ENCODE data around the gene BLM. TPM values are rescaled to one million over a fixed set of nuclear protein-coding genes. Genes with fewer than 3 reads are reported as not detected.

Gene BLM
- polyA plus RNA-seq, 1 donor (not counting 4 experiments of a cell fraction or from before 2014, with no cell fraction given) = 4.4 TPM

DNA sequence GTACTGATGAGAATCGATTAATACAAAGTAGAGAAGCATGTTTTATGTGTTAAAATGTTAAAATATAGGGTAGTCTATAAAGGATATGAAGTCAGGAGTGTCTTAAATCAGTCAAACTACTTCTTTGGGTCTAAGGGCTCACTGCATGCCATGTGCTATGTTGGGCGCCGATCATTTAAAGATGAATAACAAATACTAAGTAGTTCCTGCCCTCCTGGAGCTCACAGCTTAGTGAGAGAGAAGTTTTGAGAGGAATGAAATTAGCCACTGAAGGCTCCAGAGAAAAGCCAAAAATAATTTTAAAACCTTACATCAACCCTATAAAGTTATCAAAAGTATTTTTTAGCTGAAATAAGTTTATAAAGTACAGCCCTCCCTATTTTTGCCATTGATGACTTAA, 44.5 kb downstream of the BLM start:
- dilution Hi-C loops (cut with MboI; ENCODE audit: extremely low pct_ligation_motif_present, low sequenced_read_pairs) = no loop called here
- H2AFZ ChIP-seq (ENCODE audit: control insufficient read depth, low read length) = no peak overlapping the region
- FAIRE-seq = no peak

GRCh38 chr15:90762109-90762508, 45.0 kb downstream of the BLM start:
- dilution Hi-C loops (cut with MboI; ENCODE audit: extremely low pct_ligation_motif_present, low sequenced_read_pairs) = no loop called here

More for the DNA sequence above, 44.5 kb downstream of the BLM start:
- Histone ChIP-seq H3K27ac (ENCODE audit: control insufficient read depth, insufficient read depth, low read length) (no peak overlapping the region), H3K4me3 (ENCODE audit: control insufficient read depth in 2 of 3, extremely low read depth in 1 of 3, insufficient read depth in 2 of 3, low read depth in 1 of 3, low read length in 3 of 3) (no peak overlapping the region), H3K9ac (ENCODE audit: control insufficient read depth, extremely low read depth, insufficient read depth, low read length) (no peak overlapping the region), H3K4me1 (ENCODE audit: control insufficient read depth, extremely low read depth, insufficient read depth, low read length) (no peaks in the 10 kb centered on the region), H3K79me2 (ENCODE audit: control insufficient read depth, insufficient read depth, low read length) (no peaks in the 10 kb centered on the region), H4K20me1 (ENCODE audit: control insufficient read depth, extremely low read depth, insufficient read depth, low read length) (no peaks in the 10 kb centered on the region), H3K4me2 (ENCODE audit: control insufficient read depth, extremely low read depth, insufficient read depth, low read depth, low read length) (no peak overlapping the region), H3K27me3 (ENCODE audit: control insufficient read depth, extremely low read depth, insufficient read depth, low read length) (no peaks in the 10 kb centered on the region), H3K9me3 (ENCODE audit: control insufficient read depth, low read depth, low read length) (no peaks in the 10 kb centered on the region), H3K9me1 (ENCODE audit: control insufficient read depth, extremely low read depth, insufficient read depth, low read length) (no peaks in the 10 kb centered on the region), H3K36me3 (ENCODE audit: control insufficient read depth in 2 of 2, extremely low read depth in 1 of 2, insufficient read depth in 2 of 2, low read length in 2 of 2) (peaks cover 0 to 10% of the 10 kb centered on the region in 2 experiments)
- no peak for TF ChIP-seq CTCF (optimal IDR thresholded peaks at IDR 0.05 in 1 of 3, IDR thresholded peaks at IDR 0.05 in 1 of 3, conservative IDR thresholded peaks at IDR 0.05 in 1 of 3; ENCODE audit: extremely low read depth in 1 of 3, insufficient read depth in 2 of 3, low read length in 3 of 3)
- no peak for TF ChIP-seq EZH2 (IDR thresholded peaks at IDR 0.05; ENCODE audit: low read length)
- no peak for DNase-seq (ENCODE audit: low read depth, low spot score)

More at GRCh38 chr15:90762109-90762508, 45.0 kb downstream of the BLM start:
- H2AFZ ChIP-seq (ENCODE audit: control insufficient read depth, low read length) = no peak overlapping the region
- H3K27ac ChIP-seq (ENCODE audit: control insufficient read depth, insufficient read depth, low read length) = no peak overlapping the region
- no peak overlapping the region for H3K4me2 ChIP-seq (ENCODE audit: control insufficient read depth, extremely low read depth, insufficient read depth, low read depth, low read length)
- no peaks in the 10 kb centered on the region for H3K9me1 ChIP-seq (ENCODE audit: control insufficient read depth, extremely low read depth, insufficient read depth, low read length)
- DNase-seq (ENCODE audit: low read depth, low spot score) (no peak), FAIRE-seq (no peak)
- peaks cover 0 to 10% of the 10 kb centered on the region in 2 experiments for H3K36me3 ChIP-seq (ENCODE audit: control insufficient read depth in 2 of 2, extremely low read depth in 1 of 2, insufficient read depth in 2 of 2, low read length in 2 of 2)
- no peaks in the 10 kb centered on the region for H3K27me3 ChIP-seq (ENCODE audit: control insufficient read depth, extremely low read depth, insufficient read depth, low read length)
- H3K9ac ChIP-seq (ENCODE audit: control insufficient read depth, extremely low read depth, insufficient read depth, low read length) = no peak overlapping the region
- TF ChIP-seq CTCF (optimal IDR thresholded peaks at IDR 0.05 in 1 of 3, IDR thresholded peaks at IDR 0.05 in 1 of 3, conservative IDR thresholded peaks at IDR 0.05 in 1 of 3; ENCODE audit: extremely low read depth in 1 of 3, insufficient read depth in 2 of 3, low read length in 3 of 3) (no peak), EZH2 (IDR thresholded peaks at IDR 0.05; ENCODE audit: low read length) (no peak)
- no peaks in the 10 kb centered on the region for H3K4me1 ChIP-seq (ENCODE audit: control insufficient read depth, extremely low read depth, insufficient read depth, low read length)
- no peaks in the 10 kb centered on the region for H3K79me2 ChIP-seq (ENCODE audit: control insufficient read depth, insufficient read depth, low read length)
- H3K9me3 ChIP-seq (ENCODE audit: control insufficient read depth, low read depth, low read length) = no peaks in the 10 kb centered on the region
- no peaks in the 10 kb centered on the region for H4K20me1 ChIP-seq (ENCODE audit: control insufficient read depth, extremely low read depth, insufficient read depth, low read length)
- no peak overlapping the region for H3K4me3 ChIP-seq (ENCODE audit: control insufficient read depth in 2 of 3, extremely low read depth in 1 of 3, insufficient read depth in 2 of 3, low read depth in 1 of 3, low read length in 3 of 3)

Measured in keratinocyte (primary cell).